Osteocyte (in vitro differentiated cells): Measurements from ENCODE around the gene BCL2L12. TPM values are rescaled to one million over a fixed set of nuclear protein-coding genes. Genes with fewer than 3 reads are reported as not detected.

Experiments used
- DNase-seq: peaks from one replicate; pipeline ENCODE4 v3.0.0; 2021; ENCODE audit warnings: mixed read lengths; ENCODE audit not compliant: unreplicated experiment; ENCODE audit errors: extremely low spot score
- H3K27ac Mint-ChIP-seq: one replicate; pipeline ENCODE4 v1.8.0; 2021; ENCODE audit warnings: mild to moderate bottlenecking, mixed read lengths; ENCODE audit not compliant: unreplicated experiment
- H3K27me3 Mint-ChIP-seq: one replicate; pipeline ENCODE4 v1.8.0; 2021; ENCODE audit warnings: mixed read lengths; ENCODE audit not compliant: unreplicated experiment
- H3K36me3 Mint-ChIP-seq: one replicate; pipeline ENCODE4 v1.8.0; 2021; ENCODE audit warnings: mixed read lengths; ENCODE audit not compliant: unreplicated experiment
- H3K4me1 Mint-ChIP-seq: one replicate; pipeline ENCODE4 v1.8.0; 2021; ENCODE audit warnings: mixed read lengths; ENCODE audit not compliant: unreplicated experiment
- H3K4me3 Mint-ChIP-seq: one replicate; pipeline ENCODE4 v1.8.0; 2021; ENCODE audit warnings: mild to moderate bottlenecking, moderate library complexity, mixed read lengths; ENCODE audit not compliant: unreplicated experiment
- H3K9me3 Mint-ChIP-seq: one replicate; pipeline ENCODE4 v1.8.0; 2021; ENCODE audit warnings: mixed read lengths; ENCODE audit not compliant: unreplicated experiment
- total RNA-seq: library from RNA; stranded (reverse); gene quantifications from 2 replicates; pipeline ENCODE4 v1.2.1, GENCODE V29; 2021
- TF ChIP-seq, protein P1 (sequence below): fragments of 200-600 bp; sonication (generic); IDR thresholded peaks from 2 replicates; pipeline ENCODE4 v1.5.0; 2021; ENCODE audit warnings: antibody characterized with exemption, mild to moderate bottlenecking, moderate library complexity

Gene BCL2L12
- total RNA-seq, 1 donor from 2014 or later = 29.3 TPM

DNA sequence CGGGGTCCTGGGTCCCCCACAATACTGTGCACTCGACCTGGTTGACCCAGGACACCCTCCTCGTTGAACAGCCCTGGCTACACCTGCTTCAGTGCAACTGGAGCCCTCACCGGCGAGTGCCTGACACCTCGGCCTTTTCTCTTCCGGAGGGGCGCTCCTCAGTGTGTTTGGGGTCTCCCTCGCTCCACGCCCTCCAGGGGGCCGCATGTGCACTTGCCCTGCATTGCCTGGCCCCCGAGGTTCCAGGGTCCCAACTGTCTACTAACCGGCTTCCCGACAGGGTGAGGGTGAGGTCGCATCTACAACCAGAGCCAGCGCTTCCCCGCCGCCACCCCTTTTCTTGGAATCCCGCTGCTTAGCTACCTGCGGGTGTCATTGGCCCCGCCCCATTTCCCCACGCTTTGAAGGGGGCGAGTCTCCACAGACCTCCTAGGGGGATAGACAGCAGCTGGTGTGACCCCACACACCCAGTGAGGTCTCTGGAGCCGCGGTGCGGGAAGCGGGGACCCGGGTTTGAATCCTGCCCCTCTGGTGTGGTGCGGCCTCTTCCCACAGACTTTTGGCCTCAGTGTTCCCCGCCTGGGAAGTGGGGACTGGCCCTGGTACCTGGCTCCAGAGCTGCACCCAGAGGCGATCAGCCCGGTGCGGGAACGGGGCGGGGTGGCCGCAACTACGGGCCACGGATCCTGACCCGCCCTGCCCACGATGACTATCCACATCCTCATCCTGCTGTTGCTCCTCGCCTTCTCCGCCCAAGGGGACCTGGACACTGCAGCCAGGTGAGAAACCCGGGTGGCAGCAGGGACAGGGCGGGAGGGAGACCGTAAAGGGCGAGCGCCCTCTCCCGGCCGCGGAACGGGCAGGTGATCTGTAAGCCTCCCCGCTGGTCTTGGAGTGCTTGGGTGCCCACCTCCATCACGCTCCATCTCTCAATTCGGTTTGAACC lies 23.7 kb downstream of the BCL2L12 start, which contains the start of gene ADM5:
Gene ADM5, plus strand, starts transcription at position 462 of the 946 bp plus-strand sequence. Its CDS starts 244 bp downstream, at position 706.
- no peak for DNase-seq
- H3K9me3 Mint-ChIP-seq = no peaks in the 10 kb centered on the region
- TF ChIP-seq, protein P1, sequence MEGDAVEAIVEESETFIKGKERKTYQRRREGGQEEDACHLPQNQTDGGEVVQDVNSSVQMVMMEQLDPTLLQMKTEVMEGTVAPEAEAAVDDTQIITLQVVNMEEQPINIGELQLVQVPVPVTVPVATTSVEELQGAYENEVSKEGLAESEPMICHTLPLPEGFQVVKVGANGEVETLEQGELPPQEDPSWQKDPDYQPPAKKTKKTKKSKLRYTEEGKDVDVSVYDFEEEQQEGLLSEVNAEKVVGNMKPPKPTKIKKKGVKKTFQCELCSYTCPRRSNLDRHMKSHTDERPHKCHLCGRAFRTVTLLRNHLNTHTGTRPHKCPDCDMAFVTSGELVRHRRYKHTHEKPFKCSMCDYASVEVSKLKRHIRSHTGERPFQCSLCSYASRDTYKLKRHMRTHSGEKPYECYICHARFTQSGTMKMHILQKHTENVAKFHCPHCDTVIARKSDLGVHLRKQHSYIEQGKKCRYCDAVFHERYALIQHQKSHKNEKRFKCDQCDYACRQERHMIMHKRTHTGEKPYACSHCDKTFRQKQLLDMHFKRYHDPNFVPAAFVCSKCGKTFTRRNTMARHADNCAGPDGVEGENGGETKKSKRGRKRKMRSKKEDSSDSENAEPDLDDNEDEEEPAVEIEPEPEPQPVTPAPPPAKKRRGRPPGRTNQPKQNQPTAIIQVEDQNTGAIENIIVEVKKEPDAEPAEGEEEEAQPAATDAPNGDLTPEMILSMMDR = peak; percentile 38
- H3K4me3 Mint-ChIP-seq = peak within 1 kb of the TSS; percentile 89
- H3K36me3 Mint-ChIP-seq = peaks cover 15% of the 10 kb centered on the region
- H3K27me3 Mint-ChIP-seq = no peaks in the 10 kb centered on the region
- peaks cover 30% of the 10 kb centered on the region for H3K4me1 Mint-ChIP-seq
- peak within 1 kb of the TSS; percentile 85 for H3K27ac Mint-ChIP-seq

DNA sequence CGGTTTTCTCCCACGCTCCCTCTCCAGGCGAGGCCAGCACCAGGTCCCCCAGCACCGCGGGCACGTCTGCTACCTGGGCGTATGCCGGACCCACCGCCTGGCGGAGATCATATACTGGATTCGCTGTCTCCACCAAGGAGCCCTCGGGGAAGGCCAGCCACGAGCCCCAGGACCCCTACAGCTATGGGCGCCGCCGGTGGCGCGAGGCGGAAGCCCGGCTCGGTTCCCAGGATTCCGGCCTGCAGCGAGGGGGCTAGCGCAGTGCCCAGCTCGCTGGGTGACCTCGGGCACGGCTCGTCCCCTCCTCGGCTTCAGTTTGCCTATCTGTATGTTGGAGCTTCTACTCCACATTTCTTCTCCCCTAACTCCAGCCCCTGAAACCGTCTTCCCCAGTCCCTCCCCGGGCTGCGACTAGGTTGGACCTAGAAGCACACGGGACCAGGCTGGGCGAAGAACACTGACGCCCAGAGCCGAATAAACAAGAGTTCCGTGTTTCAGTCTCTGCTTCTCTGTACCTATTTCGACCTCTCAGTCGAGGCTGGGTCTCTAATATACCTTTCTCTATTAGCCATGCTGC lies 24.4 kb downstream of the BCL2L12 start:
- peaks cover 13% of the 10 kb centered on the region for H3K36me3 Mint-ChIP-seq
- H3K27ac Mint-ChIP-seq = peak overlapping the region; percentile 85
- no peak for DNase-seq
- H3K4me1 Mint-ChIP-seq = peaks cover 30% of the 10 kb centered on the region
- H3K9me3 Mint-ChIP-seq = no peaks in the 10 kb centered on the region
- H3K27me3 Mint-ChIP-seq = no peaks in the 10 kb centered on the region
- TF ChIP-seq, protein P1 = no peak
- peak overlapping the region; percentile 89 for H3K4me3 Mint-ChIP-seq

DNA sequence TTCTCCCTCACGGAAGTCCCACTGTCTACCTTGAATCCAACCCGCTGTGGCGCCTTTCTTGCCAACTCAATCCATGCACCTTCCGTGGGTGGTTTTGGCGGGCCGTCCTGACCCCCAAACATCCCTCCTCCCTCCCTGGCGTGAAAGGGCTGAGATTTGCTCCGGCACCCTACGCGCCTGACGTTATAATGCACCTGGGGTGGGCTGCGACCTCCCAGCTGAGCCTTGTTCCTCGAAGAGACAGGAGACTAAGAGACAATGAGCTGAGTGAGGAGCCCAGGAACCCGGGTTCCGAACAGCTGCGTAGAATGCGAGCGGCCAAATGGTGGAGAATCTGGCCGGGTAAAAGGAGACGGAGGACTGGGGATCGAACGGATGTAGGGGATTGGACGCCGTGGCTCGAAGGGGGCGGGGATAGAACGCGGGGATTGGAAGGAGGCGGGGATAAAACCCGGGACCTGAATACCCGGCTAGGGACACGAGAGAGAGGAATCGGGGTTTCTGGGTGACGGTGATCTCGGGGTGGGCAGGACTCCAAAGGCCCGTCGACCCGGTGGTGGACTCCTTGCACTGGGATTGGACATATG lies 25.0 kb downstream of the BCL2L12 start, which contains the start of gene CPT1C:
Gene CPT1C, plus strand, starts transcription at position 461 of the 587 bp plus-strand sequence. CDS start 1,137 bp downstream, outside the sequence.
- DNase-seq = peak; percentile 91
- TF ChIP-seq, protein P1 = no peak
- H3K27me3 Mint-ChIP-seq = no peaks in the 10 kb centered on the region
- peaks cover 30% of the 10 kb centered on the region for H3K4me1 Mint-ChIP-seq
- peak within 1 kb of the TSS; percentile 89 for H3K4me3 Mint-ChIP-seq
- peak within 1 kb of the TSS; percentile 85 for H3K27ac Mint-ChIP-seq
- H3K9me3 Mint-ChIP-seq = no peaks in the 10 kb centered on the region
- peaks cover 7% of the 10 kb centered on the region for H3K36me3 Mint-ChIP-seq

DNA sequence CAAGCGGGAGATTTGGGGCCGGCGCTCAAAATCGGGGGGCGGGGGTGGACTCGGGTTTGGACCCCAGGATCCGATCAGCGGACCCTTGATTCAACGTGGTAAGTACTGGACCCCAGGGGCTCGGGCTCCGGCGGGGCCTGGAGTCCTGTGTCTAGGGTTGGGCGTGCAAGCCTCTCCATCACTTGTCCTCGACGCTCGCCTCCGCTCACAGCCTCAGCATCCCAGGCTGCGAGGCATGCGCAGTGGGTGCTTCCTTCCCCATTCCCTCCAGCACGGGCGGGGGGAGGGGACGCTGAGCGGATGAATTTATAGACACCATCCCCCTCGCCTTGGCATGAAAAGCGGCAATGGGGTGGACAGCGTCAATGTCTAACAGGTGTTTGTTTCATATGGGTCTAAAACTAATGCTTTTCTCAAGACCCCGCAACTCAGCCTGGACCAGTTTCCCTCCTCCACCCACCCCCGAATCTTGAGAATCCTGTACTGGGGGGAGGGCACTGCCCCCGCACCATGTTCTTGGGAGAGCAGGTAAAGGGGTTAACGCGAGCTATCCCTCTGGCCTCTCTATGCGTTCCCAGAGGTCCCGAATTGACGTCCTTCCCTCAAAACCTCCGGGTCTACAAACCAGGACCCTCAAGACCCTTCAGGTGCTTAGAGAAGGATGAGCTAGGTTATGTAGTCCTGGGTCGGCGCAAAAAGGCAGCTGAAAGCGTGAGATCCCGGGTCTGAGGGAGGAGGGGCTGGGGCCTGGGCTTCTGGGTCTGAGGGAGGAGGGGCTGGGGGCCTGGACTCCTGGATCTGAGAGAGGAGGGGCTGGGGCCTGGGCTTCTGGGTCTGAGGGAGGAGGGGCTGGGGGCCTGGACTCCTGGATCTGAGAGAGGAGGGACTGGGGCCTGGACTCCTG lies 25.8 kb downstream of the BCL2L12 start:
- no peaks in the 10 kb centered on the region for H3K27me3 Mint-ChIP-seq
- no peaks in the 10 kb centered on the region for H3K9me3 Mint-ChIP-seq
- TF ChIP-seq, protein P1 = no peak
- DNase-seq = peak; percentile 91
- H3K4me1 Mint-ChIP-seq = peaks cover 30% of the 10 kb centered on the region
- peaks cover 6% of the 10 kb centered on the region for H3K36me3 Mint-ChIP-seq
- H3K27ac Mint-ChIP-seq = peak overlapping the region; percentile 85
- H3K4me3 Mint-ChIP-seq = peak overlapping the region; percentile 89
